ENCODE measurements around the gene LCE3B.
"Not testable (repeated sequence)": the region's sequence is repeated elsewhere in the genome, so short reads cannot be mapped to it uniquely, and the experiment has no call there.

LCE3B gene

GRCh38 chr1:152613511-152613910 lies at the start of gene LCE3B:
Gene LCE3B, plus strand, starts transcription at chr1:152613811. Its CDS starts 0 bp downstream, at chr1:152613811.
- DNase-seq, result no peak

GRCh38 chr1:152565115-152565514 lies 48.5 kb upstream of the LCE3B start:
- no peak for DNase-seq

- DNase-seq, result no peak
Measured at GRCh38 chr1:152565535-152566215, 47.9 kb upstream of the LCE3B start.

GRCh38 chr1:152566681-152567080 lies 46.9 kb upstream of the LCE3B start, which contains the start of gene LCE3E:
Gene LCE3E, minus strand, starts transcription at chr1:152566780. Its CDS starts 572 bp downstream, at chr1:152566208.
- DNase-seq, result no peak

- no peak for DNase-seq
Measured at GRCh38 chr1:152577168-152577567, 36.4 kb upstream of the LCE3B start.

GRCh38 chr1:152579526-152579925 lies 34.1 kb upstream of the LCE3B start:
- not testable (repeated sequence) for DNase-seq

GRCh38 chr1:152580433-152580832 lies 33.2 kb upstream of the LCE3B start, which contains the start of gene LCE3D:
Gene LCE3D, minus strand, starts transcription at chr1:152580516. Its CDS starts 580 bp downstream, at chr1:152579936.
- DNase-seq, result no peak

GRCh38 chr1:152582647-152583046 lies 31.0 kb upstream of the LCE3B start:
- no peak for DNase-seq

- DNase-seq, result no peak
Measured at GRCh38 chr1:152585586-152585985, 28.0 kb upstream of the LCE3B start.

GRCh38 chr1:152596986-152597385 lies 16.6 kb upstream of the LCE3B start:
- no peak for DNase-seq

- DNase-seq, result no peak
Measured at GRCh38 chr1:152599934-152600333, 13.7 kb upstream of the LCE3B start, which contains the start of gene LCE3C. Gene LCE3C, plus strand, starts transcription at chr1:152600234. Its CDS starts 498 bp downstream, at chr1:152600732.

- DNase-seq, result no peak
Measured at GRCh38 chr1:152621993-152622392, 8.4 kb downstream of the LCE3B start.

GRCh38 chr1:152622803-152623202 lies 9.2 kb downstream of the LCE3B start, which contains the start of gene LCE3A:
Gene LCE3A, minus strand, starts transcription at chr1:152623103. Its CDS starts 0 bp downstream, at chr1:152623103.
- DNase-seq, result no peak

- DNase-seq, result no peak
Measured at GRCh38 chr1:152623203-152623844, 9.7 kb downstream of the LCE3B start.

GRCh38 chr1:152626744-152627143 lies 13.1 kb downstream of the LCE3B start:
- DNase-seq, result no peak

GRCh38 chr1:152630596-152630995 lies 17.0 kb downstream of the LCE3B start:
- no peak for DNase-seq

- no peak for DNase-seq
Measured at GRCh38 chr1:152640351-152640750, 26.7 kb downstream of the LCE3B start.

- DNase-seq, result no peak
Measured at GRCh38 chr1:152643945-152644344, 30.3 kb downstream of the LCE3B start.

- no peak for DNase-seq
Measured at GRCh38 chr1:152645146-152645545, 31.5 kb downstream of the LCE3B start.

GRCh38 chr1:152646656-152647055 lies 33.0 kb downstream of the LCE3B start:
- DNase-seq, result no peak

- peak; percentile 18 for DNase-seq
Measured at GRCh38 chr1:152654110-152654509, 40.5 kb downstream of the LCE3B start.

GRCh38 chr1:152656459-152656858 lies 42.8 kb downstream of the LCE3B start:
- DNase-seq, result no peak

- DNase-seq, result no peak
Measured at GRCh38 chr1:152657677-152658076, 44.1 kb downstream of the LCE3B start.

- DNase-seq, result no peak
Measured at GRCh38 chr1:152658649-152659048, 45.0 kb downstream of the LCE3B start.

All from activated T-cell treated with anti-CD3 and anti-CD28 coated beads for 4 hours (primary cell).